MM.1S (cell line): ENCODE measurements around the gene ABCE1.

Experiments
- EZH2 ChIP-seq: fragments of 300-600 bp; sonication (generic); optimal IDR thresholded peaks from 2 replicates; pipeline ENCODE3; 2017; ENCODE audit warnings: low read depth, mild to moderate bottlenecking, antibody characterized with exemption, low read length, mixed read lengths
- TF ChIP-seq, protein P1 (sequence below): fragments of 300-600 bp; sonication (generic); IDR thresholded peaks from 2 replicates; pipeline ENCODE4 v1.5.1; 2016; ENCODE audit warnings: antibody characterized with exemption, low read length, mixed read lengths

- TF ChIP-seq, protein P1, sequence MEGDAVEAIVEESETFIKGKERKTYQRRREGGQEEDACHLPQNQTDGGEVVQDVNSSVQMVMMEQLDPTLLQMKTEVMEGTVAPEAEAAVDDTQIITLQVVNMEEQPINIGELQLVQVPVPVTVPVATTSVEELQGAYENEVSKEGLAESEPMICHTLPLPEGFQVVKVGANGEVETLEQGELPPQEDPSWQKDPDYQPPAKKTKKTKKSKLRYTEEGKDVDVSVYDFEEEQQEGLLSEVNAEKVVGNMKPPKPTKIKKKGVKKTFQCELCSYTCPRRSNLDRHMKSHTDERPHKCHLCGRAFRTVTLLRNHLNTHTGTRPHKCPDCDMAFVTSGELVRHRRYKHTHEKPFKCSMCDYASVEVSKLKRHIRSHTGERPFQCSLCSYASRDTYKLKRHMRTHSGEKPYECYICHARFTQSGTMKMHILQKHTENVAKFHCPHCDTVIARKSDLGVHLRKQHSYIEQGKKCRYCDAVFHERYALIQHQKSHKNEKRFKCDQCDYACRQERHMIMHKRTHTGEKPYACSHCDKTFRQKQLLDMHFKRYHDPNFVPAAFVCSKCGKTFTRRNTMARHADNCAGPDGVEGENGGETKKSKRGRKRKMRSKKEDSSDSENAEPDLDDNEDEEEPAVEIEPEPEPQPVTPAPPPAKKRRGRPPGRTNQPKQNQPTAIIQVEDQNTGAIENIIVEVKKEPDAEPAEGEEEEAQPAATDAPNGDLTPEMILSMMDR, result no peak
- TF ChIP-seq EZH2, result no peak
Observed at GRCh38 chr4:145093638-145094037, 4.5 kb upstream of the ABCE1 start.
